NT2/D1 (cell line): ENCODE measurements around the gene NDUFAF4.

Experiments used
- DNase-seq: peaks from one replicate; pipeline ENCODE4 v3.0.0-alpha.2; 2011; ENCODE audit warnings: low read depth, low spot score
- H3K27me3 ChIP-seq: 2 replicates; pipeline ENCODE4 v1.6.0; 2011; ENCODE audit warnings: mild to moderate bottlenecking; ENCODE audit not compliant: insufficient read length, insufficient read depth
- H3K36me3 ChIP-seq: 2 replicates; pipeline ENCODE4 v1.6.1; 2011; ENCODE audit warnings: mild to moderate bottlenecking, low read length, mixed read lengths; ENCODE audit not compliant: insufficient read depth, insufficient read length
- H3K4me1 ChIP-seq: 2 replicates; pipeline ENCODE4 v1.5.1; 2011; ENCODE audit not compliant: insufficient read depth, insufficient read length
- H3K4me3 ChIP-seq: 2 replicates; pipeline ENCODE4 v1.5.1; 2011; ENCODE audit warnings: low read depth; ENCODE audit not compliant: insufficient read length
- H3K9ac ChIP-seq: 2 replicates; pipeline ENCODE4 v1.6.0; 2011; ENCODE audit warnings: low read depth; ENCODE audit not compliant: insufficient read length
- H3K9me3 ChIP-seq: 2 replicates; pipeline ENCODE4 v1.5.1; 2011; ENCODE audit warnings: mild to moderate bottlenecking, low read length; ENCODE audit not compliant: insufficient read depth
- SUZ12 ChIP-seq: IDR thresholded peaks from 2 replicates; pipeline ENCODE4 v1.6.1; 2011; ENCODE audit not compliant: insufficient read length, insufficient read depth; ENCODE audit errors: extremely low read depth
- YY1 ChIP-seq: IDR thresholded peaks from 2 replicates; pipeline ENCODE4 v1.6.1; 2011; ENCODE audit not compliant: insufficient read length, insufficient read depth
- ZNF274 ChIP-seq: IDR thresholded peaks from 2 replicates; pipeline ENCODE4 v1.6.1; 2011; ENCODE audit warnings: mild to moderate bottlenecking, low read depth, low read length

Gene NDUFAF4

DNA sequence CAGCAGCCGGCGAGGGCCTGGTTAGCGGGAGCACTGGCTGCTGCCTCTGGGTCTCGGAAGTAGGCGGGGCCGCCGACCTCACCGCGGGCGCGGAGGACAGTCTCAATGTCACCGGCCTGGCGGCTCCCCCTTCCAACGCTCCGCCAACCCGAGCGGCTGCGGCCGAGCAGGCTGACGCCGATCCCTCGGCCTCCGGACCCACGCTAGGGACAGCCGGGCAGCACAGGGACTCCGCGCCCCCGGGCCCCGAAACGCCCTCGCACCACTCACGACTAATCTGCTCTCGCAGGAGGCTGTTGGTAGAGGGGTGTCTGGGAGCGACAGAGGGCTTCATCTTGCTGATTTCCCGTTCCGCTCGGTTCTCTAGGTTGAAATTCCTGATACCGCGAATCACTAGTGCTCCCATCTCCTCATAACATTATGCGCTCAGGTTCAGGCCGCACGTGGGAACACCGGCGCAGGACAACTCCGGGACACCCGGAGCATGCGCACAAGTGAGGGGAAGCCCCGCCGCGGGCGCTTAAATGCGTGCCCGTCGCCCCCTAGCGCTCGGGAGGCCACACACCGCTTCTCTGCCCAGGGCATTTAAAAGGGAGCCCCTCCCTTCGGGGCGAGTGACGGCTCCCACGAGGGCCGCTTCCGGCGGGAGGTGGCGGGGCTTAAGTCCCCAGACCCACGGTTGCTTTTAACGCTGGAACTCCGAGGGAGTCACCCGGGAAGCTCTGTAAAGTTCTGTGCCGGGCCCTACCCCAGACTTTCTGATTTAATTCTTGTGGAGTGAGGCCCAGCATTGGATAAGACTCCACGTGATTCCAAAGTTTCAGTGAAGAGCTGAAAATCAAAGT, at the start of gene NDUFAF4:
TSS of gene NDUFAF4 (minus strand) at position 496 of the 845 bp plus-strand sequence. CDS start at position 406, 90 bp downstream.
- H3K9ac ChIP-seq: peak within 1 kb of the TSS; percentile 91
- H3K4me1 ChIP-seq: no peaks in the 10 kb centered on the region
- peak; percentile 81 for DNase-seq
- no peak for TF ChIP-seq ZNF274
- no peak for TF ChIP-seq SUZ12
- TF ChIP-seq YY1: no peak
- H3K4me3 ChIP-seq: peak within 1 kb of the TSS; percentile 77
- no peaks in the 10 kb centered on the region for H3K9me3 ChIP-seq
- no peaks in the 10 kb centered on the region for H3K27me3 ChIP-seq
- H3K36me3 ChIP-seq: peaks cover 39% of the 10 kb centered on the region

DNA sequence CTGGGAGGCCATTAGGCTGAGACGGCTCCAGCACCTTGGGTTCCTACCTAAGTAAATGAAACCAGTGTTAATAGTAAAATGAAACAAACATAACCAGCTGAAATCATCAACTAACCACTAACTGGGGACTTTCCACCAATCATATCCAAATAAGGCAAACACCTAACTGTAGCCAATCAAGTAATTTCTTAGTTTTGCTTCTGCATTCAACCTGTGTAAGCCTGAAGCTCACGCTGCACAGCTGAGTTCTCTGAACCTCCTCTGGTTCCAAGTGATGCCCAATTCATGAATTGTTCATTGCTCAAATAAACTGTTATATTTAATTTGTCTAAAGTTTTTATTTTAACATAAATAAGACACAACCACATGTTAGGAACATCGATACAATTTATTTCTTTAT, 49.4 kb upstream of the NDUFAF4 start:
- no peaks in the 10 kb centered on the region for H3K9me3 ChIP-seq
- H3K27me3 ChIP-seq: no peaks in the 10 kb centered on the region
- DNase-seq: no peak
- no peaks in the 10 kb centered on the region for H3K36me3 ChIP-seq
- TF ChIP-seq SUZ12 (no peak), YY1 (no peak), ZNF274 (no peak)
- no peak overlapping the region for H3K9ac ChIP-seq
- no peak overlapping the region for H3K4me3 ChIP-seq
- no peaks in the 10 kb centered on the region for H3K4me1 ChIP-seq

DNA sequence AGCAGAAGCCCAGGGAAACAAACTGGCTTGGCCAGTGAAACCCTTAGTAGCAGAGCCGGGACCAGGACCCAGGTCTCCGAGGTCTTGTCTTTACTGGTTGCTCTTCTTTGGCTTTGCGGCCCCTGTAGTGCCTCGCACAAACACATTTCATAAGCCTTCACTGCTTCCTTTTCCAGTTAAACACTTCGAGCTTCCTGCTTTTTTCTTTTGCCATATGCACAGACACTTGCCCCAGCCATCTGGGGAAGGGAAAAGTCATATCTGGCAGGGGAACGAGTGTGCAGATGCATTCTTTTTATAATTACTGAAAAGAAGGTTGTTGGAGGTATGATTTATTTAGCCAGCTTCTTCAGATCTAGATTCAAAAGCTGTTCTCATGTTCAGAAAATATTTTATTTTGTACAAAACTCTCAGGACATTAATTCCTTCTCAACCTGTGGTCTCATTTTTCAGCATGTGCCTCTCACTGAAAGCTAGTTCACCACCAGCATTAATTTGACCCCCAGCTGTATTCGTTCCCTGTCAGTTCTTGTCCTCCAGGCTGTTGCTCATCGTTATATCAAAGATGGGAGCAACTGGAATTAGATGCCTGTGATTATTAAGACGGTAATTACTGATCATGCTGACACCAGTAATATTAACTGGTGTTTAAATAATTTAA, 46.0 kb upstream of the NDUFAF4 start:
- Histone ChIP-seq H3K4me3 (no peak overlapping the region), H3K9ac (no peak overlapping the region), H3K27me3 (no peaks in the 10 kb centered on the region), H3K36me3 (no peaks in the 10 kb centered on the region), H3K4me1 (no peaks in the 10 kb centered on the region), H3K9me3 (no peaks in the 10 kb centered on the region)
- no peak for DNase-seq
- no peak for TF ChIP-seq ZNF274
- no peak for TF ChIP-seq YY1
- TF ChIP-seq SUZ12: no peak

DNA sequence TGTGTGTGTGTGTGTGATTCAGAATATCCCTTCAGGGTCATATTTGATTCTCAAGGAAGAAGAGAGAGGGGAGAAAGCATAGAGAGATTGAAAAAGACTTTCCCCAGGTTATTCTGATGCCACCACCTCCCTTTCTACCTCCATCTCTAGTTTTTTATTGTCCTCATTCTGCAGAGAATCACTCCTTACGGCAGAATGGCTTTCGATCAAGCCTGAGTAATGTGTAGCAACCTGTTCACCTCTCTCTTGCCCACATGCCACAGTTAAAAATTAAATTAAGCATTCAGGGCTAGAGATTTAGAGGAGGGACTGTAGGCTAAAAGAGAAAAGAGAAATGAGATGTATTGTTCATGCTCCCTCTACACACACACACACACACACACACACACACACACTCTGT, 45.0 kb upstream of the NDUFAF4 start:
- H3K9ac ChIP-seq: no peak overlapping the region
- no peak overlapping the region for H3K4me3 ChIP-seq
- no peak for DNase-seq
- TF ChIP-seq SUZ12 (no peak), ZNF274 (no peak), YY1 (no peak)
- no peaks in the 10 kb centered on the region for H3K27me3 ChIP-seq
- no peaks in the 10 kb centered on the region for H3K4me1 ChIP-seq
- H3K9me3 ChIP-seq: no peaks in the 10 kb centered on the region
- no peaks in the 10 kb centered on the region for H3K36me3 ChIP-seq

DNA sequence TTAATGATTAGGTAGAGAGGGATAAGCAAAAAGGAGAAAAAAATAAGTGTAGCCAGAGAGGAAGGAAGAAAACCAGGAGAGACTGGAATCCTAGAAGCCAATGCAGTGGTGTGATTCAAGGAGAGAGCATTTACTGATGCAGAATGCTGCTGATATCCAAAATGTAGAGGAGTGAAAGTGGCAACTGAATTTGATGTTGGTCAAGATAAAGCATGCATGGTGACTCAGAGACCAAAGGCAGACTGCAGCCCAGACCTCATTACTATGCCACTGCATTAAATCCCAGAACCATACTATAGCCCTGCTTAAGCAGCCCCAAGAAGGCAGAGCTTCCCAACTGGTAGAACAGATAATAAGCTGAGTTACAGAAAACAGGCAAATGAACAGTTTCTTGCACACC, 42.6 kb upstream of the NDUFAF4 start:
- Histone ChIP-seq H3K9ac (no peak overlapping the region), H3K4me3 (no peak overlapping the region), H3K4me1 (no peaks in the 10 kb centered on the region), H3K27me3 (no peaks in the 10 kb centered on the region), H3K9me3 (no peaks in the 10 kb centered on the region), H3K36me3 (no peaks in the 10 kb centered on the region)
- DNase-seq: no peak
- TF ChIP-seq SUZ12 (no peak), ZNF274 (no peak), YY1 (no peak)

DNA sequence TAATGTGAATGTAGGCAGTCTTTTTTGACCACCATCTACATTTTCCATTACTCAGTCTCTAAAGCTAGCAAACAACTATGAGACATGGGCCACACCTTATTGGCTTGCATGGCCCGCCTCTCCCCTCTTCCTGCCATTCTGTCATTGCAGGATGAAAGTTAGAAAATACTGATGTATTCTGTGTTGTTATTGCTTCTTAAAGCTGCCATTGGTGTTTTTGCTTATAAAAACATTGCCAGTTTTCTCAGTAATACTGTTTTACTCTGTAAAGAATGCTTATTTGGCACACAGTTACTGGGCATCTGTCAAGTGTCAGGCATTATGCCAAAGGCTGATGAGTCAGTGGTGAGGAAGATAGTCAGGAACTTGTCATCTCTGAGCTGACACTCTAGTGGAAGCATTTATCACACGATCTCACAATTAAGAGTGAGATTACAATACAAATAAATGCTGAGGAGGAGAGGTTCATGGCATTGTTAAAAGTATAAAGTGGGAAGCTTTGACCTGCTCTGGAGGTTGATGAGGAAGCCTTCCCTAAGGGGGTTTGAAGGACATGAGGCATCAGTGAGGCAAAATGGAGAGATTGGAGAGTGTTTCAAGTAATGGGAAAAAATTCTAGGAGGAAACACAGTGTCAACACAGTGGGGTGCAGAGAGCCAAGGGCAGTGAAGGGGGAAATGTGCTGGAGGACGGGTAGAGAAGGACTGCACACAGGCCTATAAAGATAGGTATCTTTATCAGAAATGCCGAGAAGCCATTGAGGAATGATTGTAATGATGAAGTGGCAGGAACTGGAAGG, 41.5 kb upstream of the NDUFAF4 start:
- no peak overlapping the region for H3K4me3 ChIP-seq
- no peaks in the 10 kb centered on the region for H3K4me1 ChIP-seq
- TF ChIP-seq YY1 (no peak), ZNF274 (no peak), SUZ12 (no peak)
- no peaks in the 10 kb centered on the region for H3K27me3 ChIP-seq
- no peak for DNase-seq
- H3K9ac ChIP-seq: no peak overlapping the region
- no peaks in the 10 kb centered on the region for H3K9me3 ChIP-seq
- no peaks in the 10 kb centered on the region for H3K36me3 ChIP-seq
